ENCODE data around the gene KRT2.

Gene KRT2

GRCh38 chr12:52651726-52652261 lies at the start of gene KRT2:
KRT2 (minus strand) TSS chr12:52652211; CDS start chr12:52652142, 69 bp downstream.
- Histone ChIP-seq H3K4me3 (ENCODE audit: low read depth, low read length) (no peak within 1 kb of the TSS), H3K9ac (no peak within 1 kb of the TSS), H3K36me3 (ENCODE audit: control insufficient read depth, insufficient read depth, low read length) (no peaks in the 10 kb centered on the region), H3K4me1 (no peaks in the 10 kb centered on the region), H3K27ac (no peak within 1 kb of the TSS), H2AFZ (no peak within 1 kb of the TSS), H3K27me3 (ENCODE audit: control insufficient read depth, insufficient read depth, low read length) (no peaks in the 10 kb centered on the region), H3K4me2 (ENCODE audit: low read length) (no peak within 1 kb of the TSS), H3K9me3 (ENCODE audit: control insufficient read depth, low read length) (no peaks in the 10 kb centered on the region), H3K79me2 (no peaks in the 10 kb centered on the region)
- no peak for TF ChIP-seq CTCF (IDR thresholded peaks at IDR 0.05)

GRCh38 chr12:52701281-52701680 lies 49.3 kb upstream of the KRT2 start:
- H3K9me3 ChIP-seq (ENCODE audit: control insufficient read depth, low read length) = no peaks in the 10 kb centered on the region
- no peak overlapping the region for H3K27ac ChIP-seq
- no peaks in the 10 kb centered on the region for H3K79me2 ChIP-seq
- H3K4me2 ChIP-seq (ENCODE audit: low read length) = no peak overlapping the region
- H3K4me3 ChIP-seq (ENCODE audit: low read depth, low read length) = no peak overlapping the region
- no peak overlapping the region for H2AFZ ChIP-seq
- no peaks in the 10 kb centered on the region for H3K27me3 ChIP-seq (ENCODE audit: control insufficient read depth, insufficient read depth, low read length)
- H3K36me3 ChIP-seq (ENCODE audit: control insufficient read depth, insufficient read depth, low read length) = no peaks in the 10 kb centered on the region
- no peak overlapping the region for H3K9ac ChIP-seq
- H3K4me1 ChIP-seq = no peaks in the 10 kb centered on the region
- no peak for TF ChIP-seq CTCF (IDR thresholded peaks at IDR 0.05)

- no peaks in the 10 kb centered on the region for H3K27me3 ChIP-seq (ENCODE audit: control insufficient read depth, insufficient read depth, low read length)
- H3K9me3 ChIP-seq (ENCODE audit: control insufficient read depth, low read length) = no peaks in the 10 kb centered on the region
- no peak for TF ChIP-seq CTCF (IDR thresholded peaks at IDR 0.05)
- no peaks in the 10 kb centered on the region for H3K36me3 ChIP-seq (ENCODE audit: control insufficient read depth, insufficient read depth, low read length)
- no peak overlapping the region for H2AFZ ChIP-seq
- no peak overlapping the region for H3K27ac ChIP-seq
- no peaks in the 10 kb centered on the region for H3K4me1 ChIP-seq
- no peak overlapping the region for H3K9ac ChIP-seq
- no peaks in the 10 kb centered on the region for H3K79me2 ChIP-seq
- no peak overlapping the region for H3K4me2 ChIP-seq (ENCODE audit: low read length)
- no peak overlapping the region for H3K4me3 ChIP-seq (ENCODE audit: low read depth, low read length)
Measured at GRCh38 chr12:52699960-52700359, 47.9 kb upstream of the KRT2 start.

DNA sequence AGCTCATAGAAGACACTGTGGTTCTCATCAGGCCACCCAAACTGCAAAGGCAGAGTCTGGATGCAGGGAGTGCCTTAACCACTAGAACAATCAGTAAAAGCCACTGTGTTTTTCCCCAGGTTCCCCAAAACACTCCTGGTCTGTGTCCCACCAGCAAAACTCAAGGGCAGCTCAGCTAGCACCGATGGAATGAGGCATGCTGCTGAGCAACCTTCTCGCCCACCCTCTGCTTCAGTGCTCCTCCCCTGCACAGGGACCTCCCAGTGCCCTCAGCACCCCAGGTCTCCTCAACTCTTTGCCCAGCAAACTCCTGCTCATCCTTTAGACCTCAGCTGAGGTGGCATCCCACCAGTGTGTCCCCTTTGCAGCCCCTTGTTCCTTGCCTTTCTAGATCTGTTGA lies 47.4 kb upstream of the KRT2 start:
- H3K36me3 ChIP-seq (ENCODE audit: control insufficient read depth, insufficient read depth, low read length) = no peaks in the 10 kb centered on the region
- no peak overlapping the region for H2AFZ ChIP-seq
- TF ChIP-seq CTCF (IDR thresholded peaks at IDR 0.05) = no peak
- no peaks in the 10 kb centered on the region for H3K79me2 ChIP-seq
- no peak overlapping the region for H3K9ac ChIP-seq
- no peaks in the 10 kb centered on the region for H3K27me3 ChIP-seq (ENCODE audit: control insufficient read depth, insufficient read depth, low read length)
- H3K4me3 ChIP-seq (ENCODE audit: low read depth, low read length) = no peak overlapping the region
- no peak overlapping the region for H3K4me2 ChIP-seq (ENCODE audit: low read length)
- no peaks in the 10 kb centered on the region for H3K4me1 ChIP-seq
- H3K9me3 ChIP-seq (ENCODE audit: control insufficient read depth, low read length) = no peaks in the 10 kb centered on the region
- H3K27ac ChIP-seq = no peak overlapping the region

- Histone ChIP-seq H3K79me2 (no peaks in the 10 kb centered on the region), H3K27ac (no peak overlapping the region), H3K4me2 (ENCODE audit: low read length) (no peak overlapping the region), H3K9ac (no peak overlapping the region), H3K9me3 (ENCODE audit: control insufficient read depth, low read length) (no peaks in the 10 kb centered on the region), H3K4me1 (no peaks in the 10 kb centered on the region), H3K27me3 (ENCODE audit: control insufficient read depth, insufficient read depth, low read length) (no peaks in the 10 kb centered on the region), H2AFZ (no peak overlapping the region), H3K4me3 (ENCODE audit: low read depth, low read length) (no peak overlapping the region), H3K36me3 (ENCODE audit: control insufficient read depth, insufficient read depth, low read length) (no peaks in the 10 kb centered on the region)
- no peak for TF ChIP-seq CTCF (IDR thresholded peaks at IDR 0.05)
Measured at GRCh38 chr12:52698651-52699340, 46.8 kb upstream of the KRT2 start.
